ENCODE data around the gene CIAO2B. TPM values are rescaled to one million over a fixed set of nuclear protein-coding genes. Genes with fewer than 3 reads are reported as not detected.
A peak's percentile ranks its signal among the peaks of the same experiment; 100 is the strongest.
"Not testable (repeated sequence)": the region's sequence is repeated elsewhere in the genome, so short reads cannot be mapped to it uniquely, and the experiment has no call there.

The CIAO2B gene
- total and polyA plus RNA-seq, 2 experiments from 2014 or later = 92.4 to 181 TPM

GRCh38 chr16:66956154-66956457 lies 21.9 kb upstream of the CIAO2B start:
- H3K79me2 ChIP-seq (replicated peaks; ENCODE audit: insufficient read depth); H3K36me3 ChIP-seq (ENCODE audit: insufficient read depth); H2AFZ ChIP-seq; H3K4me3 ChIP-seq; H3K27ac Mint-ChIP-seq; H3K4me2 ChIP-seq; H3K36me3 Mint-ChIP-seq (ENCODE audit: low read depth); H3K4me1 Mint-ChIP-seq; H3F3A ChIP-seq (replicated peaks; ENCODE audit: low read depth); ATAC-seq; H3K9me3 Mint-ChIP-seq; H3K27ac ChIP-seq (ENCODE audit: low read depth); H3K4me3 Mint-ChIP-seq; H3K4me1 ChIP-seq (ENCODE audit: insufficient read depth); H3K9me2 ChIP-seq (ENCODE audit: insufficient read depth); DNase-seq (ENCODE audit: low spot score); H4K20me1 ChIP-seq (replicated peaks; ENCODE audit: insufficient read depth): not testable (repeated sequence)
- H3K27me3 ChIP-seq (ENCODE audit: insufficient read depth) = peaks cover 11% of the 10 kb centered on the region
- H3K27me3 Mint-ChIP-seq (ENCODE audit: insufficient read depth, low read depth, poor library complexity) = peaks cover 16% of the 10 kb centered on the region

- peaks cover 16% of the 10 kb centered on the region for H3K27me3 Mint-ChIP-seq (ENCODE audit: insufficient read depth, low read depth, poor library complexity)
- not testable (repeated sequence) for H3K36me3 ChIP-seq (ENCODE audit: insufficient read depth); H3K9me2 ChIP-seq (ENCODE audit: insufficient read depth); H3K4me3 ChIP-seq; H3K36me3 Mint-ChIP-seq (ENCODE audit: low read depth); H3K27ac ChIP-seq (ENCODE audit: low read depth); H2AFZ ChIP-seq; H3K4me2 ChIP-seq; H3F3A ChIP-seq (replicated peaks; ENCODE audit: low read depth); H3K4me1 ChIP-seq (ENCODE audit: insufficient read depth); H3K4me3 Mint-ChIP-seq; H4K20me1 ChIP-seq (replicated peaks; ENCODE audit: insufficient read depth); ATAC-seq; H3K4me1 Mint-ChIP-seq; H3K27ac Mint-ChIP-seq; DNase-seq (ENCODE audit: low spot score); H3K79me2 ChIP-seq (replicated peaks; ENCODE audit: insufficient read depth)
- H3K27me3 ChIP-seq (ENCODE audit: insufficient read depth) = peaks cover 17% of the 10 kb centered on the region
- peaks cover 10% of the 10 kb centered on the region; the same call in 2 of the 3 replicates for H3K9me3 Mint-ChIP-seq
Measured at GRCh38 chr16:66955363-66956153, 21.4 kb upstream of the CIAO2B start.

GRCh38 chr16:66954097-66954659 lies 20.0 kb upstream of the CIAO2B start:
- no peak overlapping the region for H3K4me3 ChIP-seq
- no peaks in the 10 kb centered on the region for H3K36me3 ChIP-seq (ENCODE audit: insufficient read depth)
- TF ChIP-seq CTCF (conservative IDR thresholded peaks at IDR 0.05; ENCODE audit: low read depth in 2 of 2) (peak; percentile 91 to 93), EZH2 (IDR thresholded peaks at IDR 0.05; ENCODE audit: low read depth, unreplicated experiment) (no peak)
- no peaks in the 10 kb centered on the region for H3K79me2 ChIP-seq (replicated peaks; ENCODE audit: insufficient read depth)
- Mint-ChIP-seq H3K36me3 (ENCODE audit: low read depth) (0 out of 3 replicates have a peak, but pooled peaks cover 4% of the 10 kb centered on the region), H3K27ac (no peak overlapping the region), H3K27me3 (ENCODE audit: insufficient read depth, low read depth, poor library complexity) (peaks cover 25% of the 10 kb centered on the region), H3K4me3 (no peak overlapping the region), H3K4me1 (peaks cover 3% of the 10 kb centered on the region; the same call in 1 of the 3 replicates), H3K9me3 (peaks cover 10% of the 10 kb centered on the region; the same call in 2 of the 3 replicates)
- no peaks in the 10 kb centered on the region for H3K9me2 ChIP-seq (ENCODE audit: insufficient read depth)
- ATAC-seq = peak; percentile 94
- H3K4me1 ChIP-seq (ENCODE audit: insufficient read depth) = no peaks in the 10 kb centered on the region
- peaks cover 31% of the 10 kb centered on the region for H3K27me3 ChIP-seq (ENCODE audit: insufficient read depth)
- H3K27ac ChIP-seq (ENCODE audit: low read depth) = no peak overlapping the region
- peak; percentile 89 for DNase-seq (ENCODE audit: low spot score)
- no peaks in the 10 kb centered on the region for H3F3A ChIP-seq (replicated peaks; ENCODE audit: low read depth)
- H2AFZ ChIP-seq = no peak overlapping the region
- no peak overlapping the region for H3K4me2 ChIP-seq
- no peaks in the 10 kb centered on the region for H4K20me1 ChIP-seq (replicated peaks; ENCODE audit: insufficient read depth)

All from GM23338 (cell line).